ENCODE measurements around the gene RPTOR. TPM values are rescaled to one million over a fixed set of nuclear protein-coding genes. Genes with fewer than 3 reads are reported as not detected.

The RPTOR gene
- total RNA-seq, 1 experiment from 2014 or later: 66.7 TPM

DNA sequence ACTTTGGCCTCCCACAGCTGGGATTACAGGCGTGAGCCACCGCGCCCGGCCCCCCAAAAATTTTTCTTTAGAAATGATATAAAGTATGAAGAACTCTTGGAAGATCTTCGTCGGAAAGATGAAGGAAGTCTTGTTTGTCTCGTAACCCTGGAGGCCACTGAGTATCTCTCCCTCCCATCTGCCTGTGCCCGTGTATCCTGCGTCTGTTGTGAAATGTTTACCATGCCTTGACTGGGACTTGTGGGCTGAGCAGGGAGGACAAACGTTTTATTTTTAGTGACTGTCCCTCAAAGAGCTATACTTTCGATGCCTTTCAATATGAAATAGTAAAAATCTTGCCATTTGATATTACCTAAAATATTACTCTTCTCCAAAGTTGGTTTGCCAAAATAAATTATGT lies 121.2 kb downstream of the RPTOR start:
- no peaks in the 10 kb centered on the region for H3K27me3 ChIP-seq (replicated peaks; ENCODE audit: control insufficient read depth, insufficient read depth, low read length)
- peaks cover 25% of the 10 kb centered on the region for H3K4me1 Mint-ChIP-seq (ENCODE audit: low read depth, unreplicated experiment)
- no peak overlapping the region for H3K4me3 ChIP-seq (ENCODE audit: low read depth, low read length)
- no peaks in the 10 kb centered on the region for H3K9me3 ChIP-seq
- CTCF ChIA-PET: no interaction called here
- TF ChIP-seq CTCF (IDR thresholded peaks at IDR 0.05; ENCODE audit: insufficient read depth in 1 of 2, low read depth in 1 of 2, low read length in 1 of 2, severe bottlenecking in 1 of 2, unreplicated experiment in 1 of 2): no peak
- no peak overlapping the region for H3K27ac Mint-ChIP-seq (ENCODE audit: unreplicated experiment)
- H3K36me3 Mint-ChIP-seq (ENCODE audit: insufficient read depth, unreplicated experiment): peaks cover 6% of the 10 kb centered on the region
- H3K4me3 Mint-ChIP-seq (ENCODE audit: unreplicated experiment): no peak overlapping the region
- no peaks in the 10 kb centered on the region for H3K27me3 Mint-ChIP-seq (ENCODE audit: insufficient read depth, unreplicated experiment)
- H3K9me3 Mint-ChIP-seq (ENCODE audit: unreplicated experiment): no peaks in the 10 kb centered on the region
- peaks cover 14% of the 10 kb centered on the region for H3K4me1 ChIP-seq
- intact Hi-C loops (cut with micrococcal nuclease; ENCODE audit: unreplicated experiment): no loop called here
- POLR2A ChIA-PET: no interaction called here
- DNase-seq: no peak
- BruUV-seq (replicated peaks): no TSS peak
- H3K36me3 ChIP-seq (ENCODE audit: control insufficient read depth, insufficient read depth, low read length): no peaks in the 10 kb centered on the region

DNA sequence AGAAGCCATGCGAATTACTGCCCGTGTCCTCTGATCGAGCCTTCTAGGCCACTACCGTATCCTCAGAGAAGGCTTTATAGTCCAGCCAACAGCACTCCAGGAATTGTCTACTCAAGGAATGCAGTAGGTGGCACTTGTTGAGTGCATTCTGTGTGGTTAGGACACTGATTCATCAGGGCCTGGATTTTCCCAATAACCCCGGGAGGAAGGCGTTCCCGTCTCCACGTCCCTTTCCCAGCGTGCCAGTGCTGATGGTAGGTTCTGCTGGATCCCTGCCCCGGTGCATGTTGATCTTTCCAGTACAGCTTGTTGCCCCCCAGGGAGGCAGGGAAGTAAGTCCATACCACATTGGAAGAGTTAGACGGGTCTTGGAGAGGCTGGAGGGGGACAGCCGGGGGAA lies 122.2 kb downstream of the RPTOR start:
- CTCF ChIA-PET: no interaction called here
- POLR2A ChIA-PET: no interaction called here
- no peaks in the 10 kb centered on the region for H3K27me3 ChIP-seq (replicated peaks; ENCODE audit: control insufficient read depth, insufficient read depth, low read length)
- H3K9me3 ChIP-seq: 0 out of 2 replicates have a peak, but pooled peaks cover 1% of the 10 kb centered on the region
- peaks cover 18% of the 10 kb centered on the region for H3K4me1 ChIP-seq
- BruUV-seq (replicated peaks): no TSS peak
- H3K27me3 Mint-ChIP-seq (ENCODE audit: insufficient read depth, unreplicated experiment): no peaks in the 10 kb centered on the region
- DNase-seq: no peak
- no peaks in the 10 kb centered on the region for H3K36me3 ChIP-seq (ENCODE audit: control insufficient read depth, insufficient read depth, low read length)
- H3K9me3 Mint-ChIP-seq (ENCODE audit: unreplicated experiment): no peaks in the 10 kb centered on the region
- peaks cover 11% of the 10 kb centered on the region for H3K36me3 Mint-ChIP-seq (ENCODE audit: insufficient read depth, unreplicated experiment)
- no peak overlapping the region for H3K4me3 ChIP-seq (ENCODE audit: low read depth, low read length)
- intact Hi-C loops (cut with micrococcal nuclease; ENCODE audit: unreplicated experiment): no loop called here
- TF ChIP-seq CTCF (IDR thresholded peaks at IDR 0.05; ENCODE audit: insufficient read depth in 1 of 2, low read depth in 1 of 2, low read length in 1 of 2, severe bottlenecking in 1 of 2, unreplicated experiment in 1 of 2): no peak
- peak overlapping the region; percentile 38 for H3K27ac Mint-ChIP-seq (ENCODE audit: unreplicated experiment)
- H3K4me1 Mint-ChIP-seq (ENCODE audit: low read depth, unreplicated experiment): peaks cover 34% of the 10 kb centered on the region
- H3K4me3 Mint-ChIP-seq (ENCODE audit: unreplicated experiment): no peak overlapping the region

DNA sequence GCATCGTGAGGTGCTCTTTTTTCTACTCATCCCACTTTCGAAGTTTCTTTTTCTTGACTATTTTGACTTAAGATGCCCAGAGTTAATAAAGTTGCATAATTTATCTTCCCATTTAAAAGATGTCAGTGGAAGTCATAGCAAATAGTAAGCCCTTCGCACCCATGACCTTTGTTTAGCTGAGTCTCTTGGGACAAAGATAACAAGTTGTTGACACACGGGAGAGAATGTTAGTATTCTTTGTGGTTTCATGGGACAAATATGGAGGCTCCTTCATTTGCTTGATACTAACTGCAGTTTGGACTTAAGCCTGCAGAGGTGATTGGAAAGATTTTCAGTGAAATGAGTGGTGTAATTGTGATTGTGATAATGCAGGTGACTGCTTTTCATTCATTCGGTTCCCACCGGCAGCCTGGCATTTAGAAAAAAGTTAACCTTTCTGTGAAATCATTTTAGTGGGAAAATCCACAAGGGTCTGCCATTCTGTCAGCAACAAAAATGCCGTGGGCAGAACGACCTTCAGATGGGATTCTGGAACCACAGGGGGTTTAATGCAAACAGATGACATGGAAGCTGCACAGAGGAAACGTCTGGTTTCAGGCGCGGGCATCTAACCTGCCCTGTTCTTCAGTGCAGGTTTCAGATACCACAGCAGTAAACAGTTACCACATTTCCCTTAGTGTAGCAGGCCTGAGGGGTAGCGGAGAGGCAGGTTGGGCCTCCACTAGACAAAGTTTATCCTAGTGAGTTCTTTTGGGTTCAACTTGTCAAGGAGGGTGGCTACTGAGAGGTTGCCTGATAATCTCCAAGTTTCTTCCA lies 123.0 kb downstream of the RPTOR start:
- TF ChIP-seq CTCF (IDR thresholded peaks at IDR 0.05; ENCODE audit: insufficient read depth in 1 of 2, low read depth in 1 of 2, low read length in 1 of 2, severe bottlenecking in 1 of 2, unreplicated experiment in 1 of 2): no peak
- Mint-ChIP-seq H3K27me3 (ENCODE audit: insufficient read depth, unreplicated experiment) (no peaks in the 10 kb centered on the region), H3K36me3 (ENCODE audit: insufficient read depth, unreplicated experiment) (peaks cover 11% of the 10 kb centered on the region), H3K4me3 (ENCODE audit: unreplicated experiment) (no peak overlapping the region), H3K27ac (ENCODE audit: unreplicated experiment) (peak overlapping the region; percentile 38), H3K4me1 (ENCODE audit: low read depth, unreplicated experiment) (peaks cover 34% of the 10 kb centered on the region), H3K9me3 (ENCODE audit: unreplicated experiment) (no peaks in the 10 kb centered on the region)
- H3K27me3 ChIP-seq (replicated peaks; ENCODE audit: control insufficient read depth, insufficient read depth, low read length): no peaks in the 10 kb centered on the region
- DNase-seq: peak in 1 of 2 experiments; percentile 19
- CTCF ChIA-PET: no interaction called here
- H3K9me3 ChIP-seq: 0 out of 2 replicates have a peak, but pooled peaks cover 4% of the 10 kb centered on the region
- POLR2A ChIA-PET: no interaction called here
- BruUV-seq (replicated peaks): no TSS peak
- no peaks in the 10 kb centered on the region for H3K36me3 ChIP-seq (ENCODE audit: control insufficient read depth, insufficient read depth, low read length)
- H3K4me3 ChIP-seq (ENCODE audit: low read depth, low read length): no peak overlapping the region
- H3K4me1 ChIP-seq: peaks cover 25% of the 10 kb centered on the region
- intact Hi-C loops (cut with micrococcal nuclease; ENCODE audit: unreplicated experiment): no loop called here
